NCI-H1694 (cell line): ENCODE measurements around the gene PFDN6.

Experiments
- DNase-seq: peaks from one replicate; lab custom pipeline; 2025; lab: John Stamatoyannopoulos, UW

Gene PFDN6

DNA sequence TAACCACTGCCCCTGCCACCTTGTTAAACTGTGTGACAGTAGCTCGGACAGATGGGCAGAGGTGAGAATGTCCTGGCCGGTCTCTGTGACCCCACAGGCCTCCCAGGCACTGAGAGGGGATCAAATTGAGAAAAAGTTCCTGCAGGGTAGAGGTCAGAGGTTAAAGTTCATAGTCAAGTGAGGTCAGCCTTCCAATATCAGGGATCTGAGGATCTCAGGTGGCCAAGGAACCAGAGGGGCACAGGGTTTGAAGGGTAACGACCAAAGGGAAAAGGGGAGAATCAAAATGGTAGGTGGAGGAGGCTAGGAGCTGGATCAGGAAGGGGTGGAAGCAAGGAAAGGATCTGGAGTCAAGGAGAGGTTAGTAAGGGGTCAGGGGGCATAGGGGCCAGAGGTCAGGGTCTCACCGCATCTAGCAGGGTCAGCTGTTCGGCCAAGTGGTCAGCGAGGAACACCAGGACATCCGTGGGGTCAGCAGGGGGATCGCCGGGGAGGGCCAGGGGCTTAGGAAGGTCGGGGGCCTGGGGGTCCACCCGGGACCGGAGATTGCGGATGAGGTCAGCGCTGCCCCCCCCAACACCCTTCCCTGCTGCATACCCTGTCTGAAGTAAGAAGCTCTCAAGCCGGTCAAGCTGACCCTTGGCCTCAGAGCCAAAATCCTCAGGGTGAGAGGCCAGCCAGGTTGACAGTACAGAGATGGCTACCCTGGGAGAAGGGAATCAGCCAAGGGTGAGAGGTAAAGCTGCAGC lies 6.4 kb downstream of the PFDN6 start:
- no peak for DNase-seq

DNA sequence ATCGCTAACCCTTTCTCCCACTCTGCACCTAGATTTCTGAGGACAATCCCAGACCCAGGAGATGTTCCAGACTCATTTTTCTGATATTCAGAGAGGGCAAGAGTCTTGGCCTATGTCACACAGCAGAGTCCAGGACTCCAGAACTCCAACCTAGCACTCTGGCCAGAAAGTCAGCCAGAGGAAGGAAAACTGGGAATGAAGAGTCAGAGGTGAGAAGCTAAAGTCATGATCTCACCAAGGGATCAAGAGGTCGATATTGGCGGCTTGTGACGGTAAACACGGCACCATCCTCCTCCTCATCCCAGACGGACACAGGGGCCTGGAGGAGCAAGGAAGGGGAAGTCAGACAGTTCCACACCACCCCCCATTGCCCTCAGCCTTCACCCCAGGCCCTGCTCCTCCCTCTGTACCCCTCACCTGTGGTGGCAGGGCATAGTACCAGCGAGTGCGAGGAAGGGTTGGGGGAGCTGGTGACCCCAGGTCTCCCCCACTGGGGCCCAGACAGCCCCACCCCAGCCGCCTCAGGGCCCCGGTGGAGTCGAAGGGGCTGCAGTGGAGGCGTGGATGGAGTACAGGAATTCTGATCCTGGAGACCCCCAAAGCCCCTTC lies 7.5 kb downstream of the PFDN6 start:
- DNase-seq: no peak

DNA sequence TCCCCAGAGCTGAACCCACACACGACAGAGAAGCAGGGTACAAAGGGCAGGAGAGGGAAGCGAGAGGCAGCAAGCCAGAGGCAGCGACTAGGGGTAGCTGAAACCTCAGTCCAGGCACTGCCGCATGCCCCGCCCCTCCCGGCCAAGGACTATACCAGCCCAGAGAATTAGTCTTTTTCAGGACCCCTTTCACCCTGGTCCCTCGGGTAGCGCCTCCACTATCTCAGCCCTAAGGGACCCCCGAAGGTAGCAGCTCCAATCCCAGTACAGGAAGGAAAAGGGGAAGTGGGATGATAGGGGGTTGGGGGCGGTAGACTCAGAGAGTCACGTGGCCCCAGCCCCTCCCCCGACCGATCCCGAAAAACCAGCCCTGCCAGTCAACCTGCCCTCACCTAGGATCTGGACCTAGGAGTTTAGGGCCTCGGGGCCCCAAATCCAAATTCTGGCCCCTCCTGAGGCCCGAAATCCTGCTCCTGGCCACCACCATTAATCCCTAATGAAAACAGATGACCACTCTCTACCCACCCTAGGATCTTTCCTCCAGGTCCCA lies 8.1 kb downstream of the PFDN6 start:
- no peak for DNase-seq

DNA sequence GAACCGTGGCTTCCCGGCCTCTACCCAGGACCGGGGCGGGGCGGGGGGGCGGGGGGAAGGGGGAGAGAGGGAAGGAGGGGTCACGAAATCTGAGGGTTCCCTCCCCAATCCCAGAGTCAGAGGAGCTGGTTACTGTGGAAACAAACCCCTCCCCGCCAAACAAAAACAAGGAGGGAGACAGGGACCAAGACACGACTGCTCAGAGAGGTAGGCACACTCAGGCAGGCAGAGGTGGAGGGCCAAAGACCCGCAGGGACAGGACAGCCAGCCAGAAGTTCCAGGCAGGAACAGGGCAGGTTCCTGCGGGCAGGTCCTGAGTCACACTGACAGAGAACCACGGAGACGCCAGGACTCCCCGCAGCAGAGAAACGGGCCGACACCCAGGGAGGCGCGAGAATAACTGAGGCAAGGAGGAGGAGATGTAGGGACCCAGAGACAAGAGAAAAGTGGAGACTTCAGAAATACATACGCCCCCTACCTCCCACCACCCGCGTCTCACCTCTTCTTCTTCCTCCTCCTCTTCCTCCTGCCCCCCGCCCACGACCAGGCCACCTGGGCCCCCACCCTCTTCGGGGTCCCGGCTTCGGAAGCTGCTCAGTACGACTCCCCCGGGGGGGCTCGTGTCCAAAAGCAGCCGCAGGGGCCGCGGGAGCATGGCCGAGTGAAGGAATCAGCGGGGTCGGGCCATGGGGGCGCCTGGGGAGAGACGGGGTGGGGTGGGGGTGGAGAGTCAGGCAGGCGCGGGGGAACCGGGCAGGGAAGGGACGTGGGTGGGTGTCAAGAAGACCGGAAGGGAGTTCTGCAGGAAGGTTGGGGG lies 8.8 kb downstream of the PFDN6 start:
- DNase-seq: no peak

DNA sequence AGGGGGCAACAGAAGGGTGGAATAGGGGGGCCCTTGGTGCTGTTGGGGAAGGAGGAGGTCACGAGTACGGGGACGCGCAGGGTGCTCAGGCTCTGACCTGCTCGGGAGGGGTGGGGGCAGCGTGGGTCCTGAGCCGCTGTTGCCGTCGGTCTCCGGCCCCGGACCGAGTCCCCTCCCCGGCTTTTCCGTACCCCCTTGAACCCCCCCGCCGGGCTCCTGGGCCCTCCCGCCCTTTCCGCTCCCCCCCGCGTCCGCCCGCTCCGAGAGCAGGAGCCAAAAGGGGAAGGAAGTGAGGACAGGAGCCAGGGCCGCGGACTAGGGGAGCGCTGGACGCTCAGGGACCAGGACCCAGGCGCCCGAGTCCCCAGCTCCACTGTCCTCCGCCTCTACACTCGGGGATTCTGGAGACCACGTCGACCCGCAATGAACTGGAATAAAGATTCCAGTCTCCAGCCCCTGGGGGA lies 9.4 kb downstream of the PFDN6 start, which contains the start of gene RGL2:
TSS of gene RGL2 (minus strand) at position 170 of the 464 bp plus-strand sequence. CDS start 332 bp downstream, outside the sequence.
- no peak for DNase-seq

DNA sequence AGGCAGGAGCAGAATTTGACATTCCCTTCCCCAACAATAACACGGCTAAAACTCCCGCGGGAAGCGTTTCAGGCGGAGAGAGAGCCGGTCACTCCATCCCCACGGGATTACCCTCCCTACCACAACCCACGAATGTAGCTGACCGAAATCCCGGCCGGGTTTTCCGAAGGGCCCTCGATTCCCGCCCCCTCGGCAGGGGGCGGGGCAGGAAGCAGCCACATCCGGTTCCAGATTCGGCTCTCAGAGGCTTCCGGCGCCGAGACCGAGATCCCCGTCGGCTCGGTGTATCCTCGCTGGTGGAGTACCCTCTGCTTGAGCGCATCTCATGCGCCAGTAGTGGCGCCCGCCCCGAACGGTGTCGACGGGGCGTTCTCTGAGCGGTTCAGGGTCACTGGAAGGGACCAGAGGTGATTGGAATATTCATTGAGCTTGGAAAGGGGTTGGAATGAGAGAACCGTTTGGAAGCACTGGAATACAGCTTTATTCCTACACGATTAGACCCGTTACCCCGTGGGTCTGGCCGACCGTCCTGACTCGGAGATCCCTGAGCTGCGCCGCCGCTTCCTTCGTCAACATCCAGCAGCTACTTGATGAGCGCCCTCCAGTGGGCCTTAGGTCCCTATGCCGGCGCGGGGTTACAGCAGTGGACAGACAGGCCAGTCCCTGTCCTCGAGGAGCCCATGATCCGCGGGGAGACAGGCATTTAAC lies 10.0 kb downstream of the PFDN6 start:
- DNase-seq: peak; percentile 75

DNA sequence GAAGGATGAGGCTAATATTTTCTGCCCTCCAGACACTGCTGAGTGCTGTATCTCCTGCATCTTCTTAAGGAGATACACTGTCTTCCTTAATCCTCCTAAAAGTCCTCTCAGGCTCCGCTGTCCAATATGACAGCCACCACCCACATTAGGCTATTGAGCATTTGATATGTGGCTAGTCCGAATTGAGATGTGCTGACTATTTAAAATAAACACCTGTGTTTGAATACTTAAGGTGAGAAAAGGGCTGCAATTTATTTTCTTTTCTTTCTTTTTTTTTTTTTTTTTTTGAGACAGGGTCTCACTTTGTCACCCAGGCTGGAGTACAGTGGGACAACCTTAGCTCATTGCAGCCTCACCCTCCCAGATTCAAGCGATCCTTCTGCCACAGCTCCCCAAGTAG lies 12.5 kb downstream of the PFDN6 start:
- no peak for DNase-seq

DNA sequence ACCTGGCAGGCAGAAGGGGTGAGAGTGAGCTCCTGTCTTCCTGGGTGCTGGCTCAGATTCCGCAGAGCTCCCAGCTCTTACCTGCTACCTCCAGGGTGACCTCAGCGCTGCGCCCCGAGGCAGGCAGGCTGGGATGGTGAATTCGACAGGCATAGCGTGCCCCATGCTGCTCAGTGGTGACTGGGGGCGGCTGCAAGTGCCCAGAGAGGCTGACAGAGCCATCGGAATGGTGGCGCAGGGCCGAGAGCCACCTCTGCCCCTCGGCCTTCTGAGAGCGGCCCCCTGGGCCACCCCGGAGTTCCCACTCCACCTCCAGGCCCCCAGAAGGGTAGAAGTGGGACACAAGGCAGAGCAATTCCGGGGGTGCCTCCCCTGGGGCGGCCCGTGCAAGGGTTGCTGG lies 14.8 kb downstream of the PFDN6 start:
- DNase-seq: no peak

DNA sequence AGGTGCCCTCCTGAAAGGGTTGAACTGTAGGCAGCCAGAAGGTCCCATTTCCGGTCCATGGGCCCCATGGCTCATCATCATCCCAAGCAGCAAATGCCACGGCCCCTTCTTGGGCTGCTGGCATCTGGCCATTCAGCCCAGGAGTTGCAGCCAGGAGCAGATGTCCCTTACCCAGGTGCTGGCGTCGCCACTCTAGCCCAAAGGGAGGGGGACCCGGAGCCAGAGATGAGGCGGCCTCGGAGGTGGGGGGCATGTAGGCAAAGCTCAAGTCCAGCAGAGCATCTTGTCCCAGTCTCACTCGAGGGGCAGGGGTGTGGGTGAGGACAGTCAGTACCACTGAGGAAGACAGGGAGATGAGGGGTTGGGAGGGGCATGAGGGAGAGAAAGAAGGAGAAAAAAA lies 15.7 kb downstream of the PFDN6 start:
- DNase-seq: no peak

DNA sequence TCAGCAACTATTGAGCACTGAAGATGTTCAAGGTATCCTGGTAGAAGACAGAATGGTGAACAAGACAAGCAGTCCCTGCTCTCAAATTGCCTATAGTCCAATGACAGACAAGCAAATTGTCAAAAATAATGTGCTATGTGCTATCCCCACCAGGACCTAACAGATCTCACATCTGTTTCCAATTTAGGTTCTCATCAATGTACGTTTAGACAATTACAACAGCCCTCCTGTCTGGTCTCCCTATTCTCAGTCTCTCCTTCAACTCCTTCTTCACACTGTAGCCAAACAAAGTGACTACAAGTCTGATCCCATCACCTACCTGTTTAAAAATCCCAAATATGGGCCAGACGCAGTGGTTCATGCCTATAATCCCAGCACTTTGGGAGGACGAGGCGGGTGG lies 17.0 kb downstream of the PFDN6 start:
- DNase-seq: no peak

DNA sequence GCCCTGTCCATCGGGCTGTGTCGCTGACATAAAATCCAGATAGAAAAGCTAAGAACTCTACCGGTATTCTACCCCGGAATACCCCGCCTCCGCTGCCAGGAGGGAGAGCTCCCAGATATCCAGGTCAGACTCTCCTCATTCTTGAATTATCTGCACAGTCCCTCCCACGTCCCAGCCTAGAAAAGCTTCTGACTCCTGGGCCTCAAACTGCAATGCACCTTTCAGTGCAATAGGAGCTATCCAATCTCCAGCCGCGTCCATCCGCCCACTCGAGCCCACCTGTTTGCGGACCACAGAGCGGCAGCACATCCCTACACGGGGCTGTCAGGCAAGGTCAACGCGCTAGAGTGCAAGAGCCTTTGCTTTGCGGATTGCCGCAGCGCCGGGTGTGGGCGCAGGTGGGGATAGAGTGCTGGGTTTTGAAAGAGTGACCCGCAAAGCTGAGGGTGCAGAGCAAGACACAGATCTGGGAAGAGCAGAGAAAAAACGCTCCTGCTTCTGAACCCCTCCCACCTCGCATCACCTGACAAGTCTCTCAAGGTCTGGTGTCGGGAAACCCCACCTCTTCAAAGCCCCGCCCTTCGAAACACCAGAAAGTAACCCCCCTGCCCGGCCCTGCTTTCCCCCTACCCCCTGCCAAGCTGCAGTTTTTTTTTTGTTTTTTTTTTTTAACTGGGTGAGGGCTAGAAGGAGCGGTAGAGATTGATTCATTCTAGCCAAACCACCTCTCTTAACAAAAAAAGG lies 23.1 kb downstream of the PFDN6 start:
- DNase-seq: peak; percentile 14

DNA sequence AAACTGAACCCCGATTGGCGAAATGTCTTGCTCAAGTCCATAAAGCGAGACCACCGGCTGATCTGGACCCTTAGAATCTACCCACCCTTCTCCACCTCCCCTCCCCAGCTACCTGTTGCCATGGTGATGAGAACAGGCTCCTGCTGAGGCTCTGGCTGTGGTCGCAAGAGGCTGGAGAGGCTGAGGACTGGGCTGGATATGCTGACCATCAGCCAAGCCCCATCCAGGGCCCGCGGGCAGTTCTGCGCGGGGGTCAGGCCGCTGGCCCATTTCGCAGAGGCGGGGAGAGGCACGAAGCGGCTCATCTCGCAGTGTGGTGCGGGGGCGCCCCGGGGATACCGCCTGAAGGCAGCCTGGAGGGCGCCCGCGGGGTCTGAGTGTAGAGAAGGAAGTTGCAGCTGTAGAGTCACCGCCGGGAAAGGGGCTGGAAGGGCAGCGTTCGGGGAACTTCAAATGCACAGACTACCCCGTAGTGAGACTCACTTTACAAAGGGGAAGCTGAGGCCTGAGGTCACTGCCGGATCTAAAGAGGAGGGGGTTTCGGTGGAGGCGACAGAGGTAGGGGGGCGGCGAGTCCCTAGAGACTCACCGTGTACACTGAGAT lies 23.8 kb downstream of the PFDN6 start:
- no peak for DNase-seq

DNA sequence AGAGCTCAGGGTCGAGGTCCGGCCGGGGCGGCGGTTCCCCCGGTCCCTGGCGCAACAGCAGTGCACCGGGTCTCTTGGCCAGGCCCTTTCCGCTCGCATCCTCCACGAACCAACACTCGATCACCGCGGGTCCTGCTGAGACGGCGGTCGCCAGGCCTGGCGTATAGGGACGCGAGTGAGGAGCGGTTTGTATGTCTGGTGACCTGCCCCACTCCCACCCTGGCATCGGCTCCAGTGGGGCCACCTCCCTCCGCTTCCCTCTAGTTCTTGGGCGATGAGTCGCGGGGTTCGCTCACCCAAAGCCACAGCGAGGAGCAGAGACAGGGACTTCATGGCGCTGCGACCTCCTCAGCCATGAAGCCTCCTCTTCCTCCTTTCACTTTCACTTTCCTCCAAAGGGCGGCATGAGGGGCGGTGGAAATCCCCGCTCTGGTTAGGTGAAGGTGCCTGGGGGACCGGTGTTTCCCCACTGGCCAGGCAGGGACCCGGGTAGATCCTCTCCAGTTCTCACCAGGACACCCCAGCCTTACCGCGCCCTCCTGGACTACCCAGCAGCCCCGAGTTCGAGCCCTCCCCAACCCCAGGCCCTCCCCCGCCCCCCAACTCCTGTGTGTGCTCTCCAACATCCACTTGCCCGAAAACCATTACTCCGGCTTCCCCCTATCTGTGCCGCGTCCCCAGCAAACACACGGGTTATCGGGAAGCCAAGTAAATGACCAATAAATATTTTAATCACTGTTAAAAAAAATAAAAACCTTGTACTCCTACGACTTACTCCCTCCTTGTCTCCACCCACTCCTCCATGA lies 24.5 kb downstream of the PFDN6 start, which contains the start of gene TAPBP:
TSS of gene TAPBP (minus strand) at position 370 of the 806 bp plus-strand sequence. CDS start at position 333, 37 bp downstream.
- DNase-seq: no peak

DNA sequence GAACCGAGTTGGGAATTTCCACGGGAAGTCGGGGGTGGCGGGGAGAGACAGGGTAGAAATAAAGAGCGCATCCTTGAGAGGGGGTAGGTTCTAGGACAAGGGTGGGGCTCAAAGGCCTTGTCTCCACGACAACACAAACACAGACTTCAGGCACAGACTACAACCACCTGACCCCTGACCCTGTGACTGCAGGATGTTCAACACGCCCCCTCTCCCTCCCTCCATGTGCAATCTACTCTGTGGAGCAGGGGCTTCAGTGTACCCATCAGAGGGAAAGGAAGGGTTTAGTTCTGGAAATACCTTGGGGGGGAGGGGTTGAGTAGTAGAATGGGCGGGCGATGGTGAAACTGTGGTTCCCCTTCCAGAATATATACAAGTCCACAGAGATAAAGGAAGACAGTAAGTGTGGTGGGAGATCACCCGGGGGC lies 25.1 kb downstream of the PFDN6 start:
- no peak for DNase-seq

DNA sequence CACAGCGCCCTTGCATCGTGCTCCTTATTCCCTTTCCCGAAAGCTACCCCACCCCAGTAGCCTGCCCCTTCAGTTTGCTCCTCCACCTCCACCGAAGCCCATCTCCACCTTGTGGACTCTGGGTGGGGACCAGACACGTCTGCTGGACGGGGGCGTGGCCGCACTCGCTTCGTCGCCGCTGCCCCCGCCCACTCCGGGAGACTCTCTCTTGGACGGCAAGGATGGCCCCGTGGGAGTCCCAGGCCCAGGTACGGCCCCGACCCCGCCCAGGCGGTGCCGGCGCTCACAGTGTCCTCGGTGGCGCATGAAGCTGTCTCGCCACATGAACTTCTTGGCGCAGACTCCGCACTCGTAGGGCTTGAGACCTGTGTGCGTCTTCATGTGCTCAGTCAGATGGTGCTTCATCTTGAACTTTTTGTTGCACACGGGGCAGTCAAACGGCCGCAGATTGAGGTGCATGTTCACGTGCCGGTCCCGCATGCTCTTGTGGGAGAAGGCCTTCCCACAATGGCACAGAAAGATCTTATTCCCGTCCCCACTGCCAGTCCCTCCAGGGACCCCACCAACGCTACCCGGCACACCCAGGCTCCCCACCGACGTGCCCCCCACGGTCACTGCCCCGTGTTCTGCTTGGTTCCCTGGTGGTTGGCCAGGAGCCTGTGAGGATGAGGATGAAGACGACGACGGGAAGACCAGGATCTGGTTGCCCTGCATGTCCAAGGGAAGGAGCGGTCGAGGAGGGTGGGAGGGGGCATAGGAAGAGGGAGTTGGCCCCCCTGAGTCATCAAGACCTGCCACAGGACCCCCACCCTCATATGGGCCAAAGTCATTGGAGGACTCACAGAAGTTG lies 25.8 kb downstream of the PFDN6 start:
- no peak for DNase-seq

DNA sequence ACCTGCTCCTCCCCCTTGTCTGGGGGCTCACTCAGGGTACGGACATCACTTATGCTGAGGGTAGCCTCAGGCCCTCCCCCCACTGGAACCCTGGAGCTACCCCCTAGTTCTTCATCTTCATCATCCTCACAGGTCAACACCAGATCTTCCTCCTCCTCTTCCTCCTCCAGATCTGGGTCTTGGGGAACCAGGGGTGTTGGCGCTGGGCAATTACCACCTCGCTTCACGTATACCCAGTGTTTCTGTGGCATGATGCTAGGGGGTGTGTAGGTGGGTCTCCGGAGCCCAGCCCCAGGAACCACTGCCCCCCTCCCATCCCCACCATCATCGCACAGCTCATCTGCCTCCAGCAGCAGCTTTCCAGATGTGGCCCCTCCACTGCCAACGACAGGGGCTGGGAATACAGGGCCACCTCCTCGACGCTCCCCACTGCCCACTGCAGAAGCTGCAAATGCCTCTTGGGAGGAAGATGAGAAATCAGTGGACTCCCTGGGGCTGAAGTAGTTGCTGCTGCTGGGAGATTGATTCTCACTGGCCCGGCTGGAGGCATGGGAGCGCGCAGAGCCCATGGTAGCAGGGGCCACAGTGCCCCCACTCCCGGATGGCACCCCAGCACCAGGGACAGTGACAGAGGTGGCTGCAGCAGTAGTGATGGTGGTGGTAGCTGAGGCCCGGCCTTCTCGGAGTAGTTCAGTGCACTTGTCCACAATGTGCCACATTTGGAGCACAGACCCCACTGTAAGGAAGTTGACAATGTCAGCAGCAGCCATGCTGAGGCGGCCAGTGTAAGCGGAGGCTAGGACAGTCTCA lies 26.6 kb downstream of the PFDN6 start:
- no peak for DNase-seq

DNA sequence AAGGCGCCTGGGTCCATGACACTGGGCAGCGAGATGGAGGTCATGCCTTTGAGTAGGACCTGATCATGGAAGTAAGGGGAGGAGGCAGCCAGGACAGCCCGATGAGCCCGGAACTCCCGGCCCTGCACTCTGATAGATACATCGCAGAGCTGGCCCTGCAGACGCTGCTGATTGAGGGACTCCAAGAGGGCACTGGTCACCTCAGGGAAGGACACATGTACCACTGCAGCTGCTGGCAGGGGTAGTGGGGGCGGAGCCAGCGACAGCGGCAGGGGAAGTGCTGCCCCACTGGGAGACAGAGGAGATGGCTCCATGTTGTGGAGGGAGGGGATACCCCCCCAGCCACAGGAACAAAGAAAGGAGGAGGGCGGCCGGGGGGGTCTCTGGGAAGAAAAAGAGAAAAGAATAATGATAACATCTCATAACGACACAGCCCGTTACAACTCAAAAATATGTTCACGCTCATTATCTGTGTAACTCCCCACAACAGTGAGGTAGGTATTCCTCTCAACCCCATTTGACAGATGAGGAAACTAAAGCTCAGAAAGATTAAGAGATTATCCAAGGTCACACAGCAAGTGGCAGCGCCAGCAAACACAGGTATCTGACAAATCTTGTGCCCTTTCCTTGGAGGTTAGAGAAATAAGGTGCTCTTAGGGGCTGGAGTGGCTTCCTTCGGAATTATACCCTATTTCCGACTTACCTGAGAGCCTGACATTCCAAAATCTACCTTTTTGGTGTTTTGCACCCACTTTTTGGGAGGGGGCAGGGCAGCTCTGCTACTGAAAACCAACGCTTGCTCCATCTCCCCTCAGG lies 27.4 kb downstream of the PFDN6 start:
- DNase-seq: no peak
